HepG2 (cell line): ENCODE results near the gene RILPL1. TPM values are rescaled to one million over a fixed set of nuclear protein-coding genes. Genes with fewer than 3 reads are reported as not detected.

ENCODE experiments used
- NR3C1 ChIP-seq: sonication (generic); formaldehyde crosslinking; IDR thresholded peaks from 2 replicates; pipeline ENCODE4 v1.4.0; 2020; ENCODE audit warnings: missing genetic modification reagents
- RBFOX2 ChIP-seq: fragments of 200-400 bp; formaldehyde crosslinking; IDR thresholded peaks from 2 replicates; pipeline ENCODE4 v1.6.1; 2017; ENCODE audit warnings: low read depth, mild to moderate bottlenecking, low read length
- SAP130 ChIP-seq: IDR thresholded peaks from 2 replicates; pipeline ENCODE4 v1.6.1; 2016; ENCODE audit warnings: low read depth
- USF2 ChIP-seq, 2 experiments: sonication (generic) in 1 of 2; formaldehyde crosslinking in 1 of 2; IDR thresholded peaks; 2 replicates each; pipeline versions ENCODE4 v1.5.1 to v1.6.1; 2011 to 2020; ENCODE audit warnings: borderline replicate concordance in 1 of 2, low read depth in 1 of 2, low read length in 1 of 2, mild to moderate bottlenecking in 1 of 2, missing genetic modification reagents in 1 of 2, moderate library complexity in 1 of 2
- ZBTB14 ChIP-seq: sonication (generic); formaldehyde crosslinking; IDR thresholded peaks from 2 replicates; pipeline ENCODE4 v1.4.0; 2020; ENCODE audit warnings: missing genetic modification reagents
- ZFP37 ChIP-seq: sonication (generic); formaldehyde crosslinking; IDR thresholded peaks from 2 replicates; pipeline ENCODE4 v1.4.0; 2020; ENCODE audit warnings: missing genetic modification reagents, borderline replicate concordance
- ZNF260 ChIP-seq: sonication (generic); formaldehyde crosslinking; IDR thresholded peaks from 2 replicates; pipeline ENCODE4 v1.4.0; 2020; ENCODE audit warnings: missing genetic modification reagents, low read depth, mild to moderate bottlenecking, borderline replicate concordance
- ZNF264 ChIP-seq: sonication (generic); formaldehyde crosslinking; IDR thresholded peaks from 2 replicates; pipeline ENCODE4 v1.4.0; 2020; ENCODE audit warnings: missing genetic modification reagents
- ZNF3 ChIP-seq: IDR thresholded peaks from 2 replicates; pipeline ENCODE4 v1.7.0; 2017; ENCODE audit warnings: inconsistent platforms
- ZNF318 ChIP-seq: sonication (generic); formaldehyde crosslinking; IDR thresholded peaks from 2 replicates; pipeline ENCODE4 v1.4.0; 2020; ENCODE audit warnings: mild to moderate bottlenecking, missing genetic modification reagents
- ZNF496 ChIP-seq: sonication (generic); formaldehyde crosslinking; IDR thresholded peaks from 2 replicates; pipeline ENCODE4 v1.8.1; 2023; ENCODE audit warnings: mild to moderate bottlenecking, moderate library complexity, missing genetic modification reagents; ENCODE audit not compliant: insufficient replicate concordance
- ZNF761 ChIP-seq: sonication (generic); formaldehyde crosslinking; conservative IDR thresholded peaks from 2 replicates; pipeline ENCODE4 v1.4.0; 2020; ENCODE audit warnings: mild to moderate bottlenecking, missing genetic modification reagents
- polyA plus RNA-seq, 8 experiments: library from polyadenylated mRNA; depleted of rRNA in 3 of 8; stranded (reverse) in 7 of 8; unstranded in 1 of 8; fragments of >200 nt; fragmentation: Illumina TruSeq in 4 of 8; extraction: Trizol in 4 of 8; gene quantifications; 2 replicates each; pipeline versions ENCODE4 v1.2.1 to v1.2.3, GENCODE V29; 2011 to 2016; ENCODE audit warnings: low read depth in 4 of 8, missing spikeins in 1 of 8, mixed read lengths in 1 of 8; ENCODE audit not compliant: insufficient read depth in 1 of 8
- total RNA-seq, 5 experiments: library from RNA; depleted of rRNA; stranded (reverse); fragments of >200 nt; fragmentation: Illumina TruSeq; extraction: Trizol; gene quantifications; 2 replicates each; pipeline ENCODE4 v1.2.3, GENCODE V29; 2016; ENCODE audit warnings: low read depth in 1 of 5
- TF ChIP-seq, protein P1 (sequence below): sonication (generic); formaldehyde crosslinking; IDR thresholded peaks from 2 replicates; pipeline ENCODE4 v1.8.1; 2022; ENCODE audit warnings: mild to moderate bottlenecking, missing genetic modification reagents
- TF ChIP-seq, protein P2 (sequence below): IDR thresholded peaks from 2 replicates; pipeline ENCODE4 v1.6.1; 2016

The RILPL1 gene
- total and polyA plus RNA-seq, 2 of the 13 experiments (the other 11 are each of a cell fraction or from before 2014, with no cell fraction given): 5.8 to 28.4 TPM

- TF ChIP-seq ZNF761 (CRISPR knock-in tag): no peak
- TF ChIP-seq RBFOX2: peak; percentile 92
- TF ChIP-seq, protein P1, sequence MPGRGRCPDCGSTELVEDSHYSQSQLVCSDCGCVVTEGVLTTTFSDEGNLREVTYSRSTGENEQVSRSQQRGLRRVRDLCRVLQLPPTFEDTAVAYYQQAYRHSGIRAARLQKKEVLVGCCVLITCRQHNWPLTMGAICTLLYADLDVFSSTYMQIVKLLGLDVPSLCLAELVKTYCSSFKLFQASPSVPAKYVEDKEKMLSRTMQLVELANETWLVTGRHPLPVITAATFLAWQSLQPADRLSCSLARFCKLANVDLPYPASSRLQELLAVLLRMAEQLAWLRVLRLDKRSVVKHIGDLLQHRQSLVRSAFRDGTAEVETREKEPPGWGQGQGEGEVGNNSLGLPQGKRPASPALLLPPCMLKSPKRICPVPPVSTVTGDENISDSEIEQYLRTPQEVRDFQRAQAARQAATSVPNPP: 0 out of 2 replicates have a peak, but pooled peaks have one; percentile 60
- peak; percentile 82 for TF ChIP-seq SAP130
- no peak for TF ChIP-seq USF2 (IDR thresholded peaks at IDR 0.05; ENCODE audit: low read depth, low read length)
- TF ChIP-seq USF2 (CRISPR knock-in tag; IDR thresholded peaks at IDR 0.05; ENCODE audit: borderline replicate concordance): no peak; the same call in 1 of the 2 replicates
- TF ChIP-seq, protein P2, sequence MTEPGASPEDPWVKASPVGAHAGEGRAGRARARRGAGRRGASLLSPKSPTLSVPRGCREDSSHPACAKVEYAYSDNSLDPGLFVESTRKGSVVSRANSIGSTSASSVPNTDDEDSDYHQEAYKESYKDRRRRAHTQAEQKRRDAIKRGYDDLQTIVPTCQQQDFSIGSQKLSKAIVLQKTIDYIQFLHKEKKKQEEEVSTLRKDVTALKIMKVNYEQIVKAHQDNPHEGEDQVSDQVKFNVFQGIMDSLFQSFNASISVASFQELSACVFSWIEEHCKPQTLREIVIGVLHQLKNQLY: no peak
- TF ChIP-seq ZNF318 (CRISPR knock-in tag): no peak
- peak; percentile 55; the same call in 1 of the 2 replicates for TF ChIP-seq ZBTB14 (CRISPR knock-in tag)
- 0 out of 2 replicates have a peak, but pooled peaks have one; percentile 37 for TF ChIP-seq ZNF260 (CRISPR knock-in tag)
- TF ChIP-seq NR3C1 (CRISPR knock-in tag): no peak
- TF ChIP-seq ZFP37 (CRISPR knock-in tag): peak; percentile 76; the same call in 1 of the 2 replicates
- peak; percentile 89 for TF ChIP-seq ZNF264 (CRISPR knock-in tag)
- no peak for TF ChIP-seq ZNF496
- TF ChIP-seq ZNF3: 0 out of 2 replicates have a peak, but pooled peaks have one; percentile 31
Measured at GRCh38 chr12:123457980-123458779, 75.3 kb downstream of the RILPL1 start, which contains the start of gene SNRNP35 (continued).
